NCI-H2196 (cell line): Measurements from ENCODE around the gene EHD1.
"Not testable (repeated sequence)": the region's sequence is repeated elsewhere in the genome, so short reads cannot be mapped to it uniquely, and the experiment has no call there.

ENCODE experiments used
- DNase-seq: peaks from one replicate; lab custom pipeline; 2025; ENCODE audit not compliant: unreplicated experiment; lab: John Stamatoyannopoulos, UW

EHD1 gene

DNA sequence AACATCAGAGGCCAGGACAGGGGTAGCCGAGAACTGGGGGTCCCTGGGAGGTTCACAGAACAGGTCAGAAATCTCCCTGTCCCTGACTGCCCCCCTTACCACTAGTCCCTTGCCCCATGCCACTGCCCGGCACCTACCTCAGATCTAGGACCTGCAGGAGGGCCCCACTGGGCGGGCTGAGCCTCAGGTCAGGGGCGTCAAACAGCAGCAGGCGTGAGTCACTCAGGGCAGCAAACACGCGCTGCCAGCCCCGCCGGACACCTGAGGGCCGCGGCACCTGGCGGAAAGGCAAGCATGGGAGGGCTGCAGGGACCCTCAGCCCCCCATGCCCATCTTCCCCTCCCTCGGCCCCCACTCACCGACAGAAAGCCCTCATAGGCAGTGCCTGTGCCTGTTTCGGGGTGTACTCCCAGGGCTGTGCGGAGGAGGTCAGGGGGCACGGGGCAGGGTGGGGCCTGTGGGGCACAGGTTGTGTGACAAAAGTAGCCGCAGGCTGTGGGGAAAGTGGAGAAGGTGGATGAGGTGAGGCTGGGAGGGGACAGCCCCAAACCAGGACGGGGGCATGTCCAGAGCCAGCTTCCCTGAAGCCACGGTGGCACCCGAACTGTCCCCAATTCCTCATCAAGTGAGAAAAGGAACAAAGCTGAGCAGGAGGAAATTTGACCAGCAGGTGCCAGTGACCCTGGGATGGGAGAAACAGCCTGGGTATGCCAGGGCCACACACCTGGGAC lies 45.8 kb downstream of the EHD1 start:
- DNase-seq: no peak

DNA sequence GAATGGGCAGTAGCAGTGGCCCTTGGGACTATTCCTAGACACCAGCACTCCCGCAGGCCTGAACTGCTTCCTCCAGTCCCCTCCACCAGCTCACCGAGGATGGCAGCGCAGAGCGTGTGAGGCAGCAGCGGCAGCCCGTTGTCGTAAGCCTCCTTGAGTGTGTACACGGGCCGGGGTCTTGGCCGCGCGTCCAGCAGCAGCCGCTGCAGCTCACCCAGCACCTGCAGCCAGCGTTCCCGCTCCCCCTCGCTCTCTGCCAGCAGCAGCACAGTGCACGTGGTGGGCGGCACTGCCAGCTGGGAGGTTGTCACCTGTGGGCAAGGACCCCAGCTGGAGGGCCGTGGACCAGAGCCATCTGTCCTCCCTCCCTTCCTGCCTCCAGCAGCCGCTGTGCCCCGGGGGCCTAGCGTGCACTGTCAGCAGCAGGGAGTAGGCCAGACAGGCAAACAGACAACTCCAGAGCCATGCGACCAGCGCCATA lies 47.0 kb downstream of the EHD1 start:
- DNase-seq: no peak

DNA sequence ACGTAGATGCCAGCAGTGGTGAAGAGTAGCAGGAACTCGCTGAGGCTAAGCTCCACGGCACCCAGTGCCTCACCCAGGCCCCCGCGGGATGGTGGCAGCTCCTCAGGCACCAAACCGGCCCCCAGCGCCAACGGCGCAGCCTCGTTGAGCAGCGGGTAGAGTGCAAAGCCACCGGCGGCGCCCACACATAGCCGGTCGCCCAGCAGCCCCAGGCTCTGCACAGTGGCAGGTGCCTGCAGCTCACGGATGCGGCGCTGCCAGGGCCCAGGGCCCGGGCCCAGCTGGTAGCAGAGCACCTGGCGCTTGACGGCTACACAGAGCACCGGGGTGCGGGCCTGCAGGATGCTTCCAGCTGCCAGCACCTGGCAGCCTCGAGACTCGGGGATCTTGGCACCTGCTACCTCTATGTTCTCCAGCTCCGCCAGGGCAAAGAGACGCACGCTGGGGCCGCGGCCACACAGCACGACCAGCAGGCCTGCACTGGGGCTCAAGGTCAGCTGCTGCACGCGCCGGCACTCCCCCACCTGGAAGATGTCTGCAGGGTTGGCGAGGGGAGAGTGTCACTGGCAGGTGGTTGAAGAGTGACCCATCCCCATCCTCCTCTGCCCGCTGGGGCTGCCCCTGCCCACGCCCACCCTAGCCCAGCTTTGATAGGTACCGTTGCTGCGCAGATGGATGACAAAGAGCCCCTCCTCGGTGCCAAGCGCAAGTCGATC lies 48.7 kb downstream of the EHD1 start:
- DNase-seq: no peak

DNA sequence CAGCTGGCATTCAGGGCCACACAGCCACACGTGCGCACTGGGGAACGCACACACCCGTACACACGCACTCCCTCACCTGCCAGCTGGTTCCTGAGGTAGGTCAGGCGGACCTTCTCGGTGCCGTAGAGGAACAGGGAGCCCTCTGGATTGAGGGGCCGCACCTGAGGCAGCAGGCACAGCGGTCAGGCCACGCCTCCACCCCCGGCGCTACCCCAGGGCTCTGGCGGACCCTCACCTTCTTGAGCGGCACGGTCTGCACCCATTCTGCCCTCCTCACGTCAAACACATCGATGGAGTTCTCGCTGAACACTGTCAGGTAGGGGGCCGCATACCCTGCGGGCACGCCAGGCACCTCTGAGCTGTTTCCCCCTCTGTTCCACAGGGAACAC lies 51.0 kb downstream of the EHD1 start:
- DNase-seq: no peak

DNA sequence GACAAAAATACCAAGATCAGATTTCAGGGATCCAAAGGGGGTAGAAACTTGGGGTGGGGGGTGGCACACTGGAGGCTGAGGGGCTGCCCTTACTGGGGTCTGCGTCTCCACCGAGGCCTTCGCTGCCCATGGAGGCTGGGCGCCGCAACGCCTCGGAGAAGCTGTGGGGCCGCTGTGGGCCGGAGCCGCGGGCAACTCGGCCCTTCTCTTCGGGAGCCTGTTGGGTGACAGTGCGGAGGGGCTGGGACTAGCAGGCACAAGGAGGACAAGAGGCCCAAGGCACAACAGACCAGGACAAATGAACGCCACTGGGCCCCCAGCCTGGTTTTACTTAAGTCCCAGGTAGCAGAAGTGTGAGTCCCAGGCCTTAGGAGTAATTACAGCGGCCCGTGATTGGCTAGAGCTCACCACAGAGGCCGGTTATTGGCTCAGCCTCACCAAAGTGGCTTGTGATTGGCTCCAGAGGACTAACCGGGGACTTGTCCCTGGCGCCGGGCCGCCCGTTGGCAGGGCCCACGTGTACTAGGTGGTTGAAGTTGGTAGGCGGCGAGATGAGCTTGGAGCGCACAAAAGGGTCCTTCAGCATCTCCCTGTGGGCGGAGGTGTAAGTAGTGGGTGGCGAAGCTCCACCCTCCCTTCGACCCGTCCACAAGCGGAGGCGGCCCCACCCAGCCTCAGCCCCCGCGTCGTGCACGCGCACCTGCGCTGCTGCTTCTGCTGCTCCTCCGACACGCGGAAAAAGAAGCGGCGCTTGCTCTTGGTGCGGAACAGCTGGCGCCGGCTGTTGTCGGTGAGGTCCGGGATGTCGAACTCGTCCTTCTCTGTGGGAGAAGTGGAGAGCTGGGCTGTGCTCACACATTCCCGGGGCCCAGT lies 51.6 kb downstream of the EHD1 start:
- no peak for DNase-seq

DNA sequence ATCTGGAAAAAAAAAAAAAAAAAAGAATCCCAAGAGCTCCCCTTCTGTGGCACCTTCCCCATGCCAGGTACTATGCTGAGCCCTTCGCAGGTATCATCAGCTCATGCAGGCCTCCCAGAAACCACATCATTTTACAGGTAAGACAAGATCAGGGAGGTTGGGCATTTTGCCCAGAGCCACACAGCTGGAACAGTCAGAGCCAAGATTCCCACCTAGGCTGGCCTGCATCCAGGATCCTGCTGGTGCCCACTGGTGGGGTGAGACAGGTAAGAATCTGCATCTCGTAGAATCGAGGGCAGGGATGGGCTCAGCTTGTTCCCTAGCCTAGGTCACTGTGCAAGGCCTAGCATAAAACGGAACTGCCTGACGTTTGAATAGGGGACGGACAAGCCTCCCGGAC lies 52.4 kb downstream of the EHD1 start:
- no peak for DNase-seq

DNA sequence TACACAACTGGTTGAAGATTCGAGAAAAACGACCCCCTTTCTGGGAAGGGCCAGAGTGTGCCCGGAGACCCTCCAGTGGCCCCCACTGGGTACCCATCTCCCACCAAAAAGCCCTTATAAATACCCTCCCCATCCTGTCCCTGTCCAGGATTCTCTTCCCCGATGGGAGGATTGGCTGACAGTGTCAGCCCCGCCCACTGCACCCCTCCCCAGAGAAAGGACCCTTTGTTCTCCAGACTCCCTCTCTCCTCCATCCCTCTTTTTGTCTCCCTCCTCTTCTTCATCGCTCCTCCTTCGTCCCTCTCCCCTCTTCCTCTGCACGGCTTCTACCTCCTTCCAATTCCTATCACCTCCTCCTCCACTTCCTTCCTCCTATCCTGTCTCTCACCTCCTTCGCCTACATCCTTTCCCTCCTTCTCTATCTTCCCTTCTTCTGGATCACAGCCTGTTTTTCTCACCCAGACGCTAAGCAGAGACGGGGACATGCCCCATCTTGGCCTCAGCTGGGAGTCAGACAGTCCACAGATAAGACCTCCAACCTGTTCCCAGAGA lies 54.8 kb downstream of the EHD1 start:
- DNase-seq: no peak

DNA sequence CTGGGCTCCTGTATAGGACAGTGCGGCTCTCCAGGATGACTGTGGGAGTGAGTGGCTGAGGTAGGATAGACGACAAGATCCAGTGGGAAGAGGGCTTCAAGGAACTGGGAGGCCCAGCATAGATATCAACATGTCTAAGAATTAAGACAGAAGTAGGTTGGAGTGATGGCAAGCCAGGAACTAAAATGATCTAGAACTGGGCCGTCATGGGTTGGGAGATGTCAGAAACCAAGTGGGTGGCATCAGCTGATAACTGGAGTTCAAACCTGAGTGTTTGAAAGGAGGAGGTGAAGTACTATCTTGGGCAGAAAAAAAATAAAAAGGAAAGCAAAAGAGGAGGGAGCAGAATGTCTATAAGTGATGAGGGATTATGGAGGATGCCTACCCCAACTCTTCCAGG lies 60.9 kb downstream of the EHD1 start:
- no peak for DNase-seq

DNA sequence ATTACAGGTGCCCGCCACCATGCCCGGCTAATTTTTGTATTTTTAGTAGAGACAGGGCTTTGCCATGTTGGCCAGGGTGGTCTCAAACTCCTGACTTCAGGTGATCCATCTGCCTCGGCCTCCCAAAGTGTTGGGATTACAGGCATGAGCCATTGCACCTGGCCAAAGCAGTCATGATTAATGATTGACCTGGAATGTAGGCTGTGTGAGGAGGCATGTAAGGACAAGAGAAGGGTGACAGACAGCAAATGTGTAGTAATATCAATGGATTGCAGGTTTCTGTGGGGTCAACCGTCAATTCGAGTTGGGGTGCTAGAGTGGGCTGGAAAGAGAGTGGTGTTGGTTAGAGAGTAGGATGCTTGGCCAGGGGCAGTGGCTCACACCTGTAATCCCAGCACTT lies 63.0 kb downstream of the EHD1 start:
- DNase-seq: not testable (repeated sequence)

DNA sequence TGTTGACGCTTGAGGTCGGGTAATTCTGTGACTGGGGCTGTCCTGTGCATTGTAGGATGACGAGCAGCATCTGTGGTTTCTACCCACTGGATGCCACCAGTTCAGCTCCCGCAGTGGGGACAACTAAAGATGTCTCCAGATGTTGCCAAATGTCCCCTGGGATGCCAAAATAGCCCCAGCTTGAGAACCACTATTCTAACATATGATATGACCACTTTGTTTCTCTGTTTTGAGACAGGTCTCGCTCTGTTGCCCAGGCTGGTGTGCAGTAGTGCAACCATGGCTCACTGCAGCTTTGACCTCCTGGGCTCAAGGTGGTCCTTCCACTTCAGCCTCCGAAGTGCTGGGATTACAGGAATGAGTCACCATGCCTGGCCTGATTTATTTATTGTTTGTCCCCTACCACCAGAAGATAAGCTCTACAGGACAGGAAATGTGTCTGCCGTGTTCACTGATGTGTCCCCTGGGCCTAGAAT lies 63.7 kb downstream of the EHD1 start:
- no peak for DNase-seq

DNA sequence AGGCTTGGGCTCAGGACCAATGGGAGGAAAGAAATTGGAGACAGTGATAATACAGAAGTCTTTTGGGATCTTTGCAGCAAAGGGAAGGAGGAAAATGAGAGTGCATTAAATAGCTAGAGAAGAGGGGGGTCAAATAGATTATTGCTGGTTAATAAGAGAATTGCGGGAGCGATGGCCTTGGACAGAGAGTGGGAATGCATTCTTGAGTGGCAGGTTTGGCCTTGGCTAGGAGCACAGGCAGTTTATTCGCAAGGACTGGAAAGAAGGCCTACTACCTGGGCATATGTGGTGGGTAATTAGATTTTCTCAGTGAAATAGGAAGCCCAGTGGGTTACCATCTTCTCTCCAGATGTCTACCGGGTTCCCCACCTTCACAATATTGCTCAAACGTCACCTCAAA lies 64.6 kb downstream of the EHD1 start:
- DNase-seq: no peak

DNA sequence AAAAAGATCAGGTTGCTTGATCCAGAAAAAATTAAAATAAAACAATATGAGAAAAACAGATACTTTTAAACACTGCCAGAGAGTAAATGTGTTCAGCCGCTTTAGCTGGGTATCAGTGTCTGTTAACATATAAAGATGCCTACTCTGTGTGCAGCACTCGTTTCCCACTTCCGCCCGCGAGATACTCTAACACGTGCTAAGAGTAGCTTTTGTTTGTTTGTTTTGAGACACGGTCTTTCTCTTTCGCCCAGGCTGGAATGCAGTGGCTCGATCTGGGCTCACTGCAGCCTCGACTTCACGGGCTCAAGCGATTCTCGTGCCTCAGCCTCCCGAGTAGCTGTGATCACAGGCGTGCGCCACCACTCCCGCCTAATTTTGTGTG lies 67.5 kb downstream of the EHD1 start:
- peak; percentile 81 for DNase-seq

DNA sequence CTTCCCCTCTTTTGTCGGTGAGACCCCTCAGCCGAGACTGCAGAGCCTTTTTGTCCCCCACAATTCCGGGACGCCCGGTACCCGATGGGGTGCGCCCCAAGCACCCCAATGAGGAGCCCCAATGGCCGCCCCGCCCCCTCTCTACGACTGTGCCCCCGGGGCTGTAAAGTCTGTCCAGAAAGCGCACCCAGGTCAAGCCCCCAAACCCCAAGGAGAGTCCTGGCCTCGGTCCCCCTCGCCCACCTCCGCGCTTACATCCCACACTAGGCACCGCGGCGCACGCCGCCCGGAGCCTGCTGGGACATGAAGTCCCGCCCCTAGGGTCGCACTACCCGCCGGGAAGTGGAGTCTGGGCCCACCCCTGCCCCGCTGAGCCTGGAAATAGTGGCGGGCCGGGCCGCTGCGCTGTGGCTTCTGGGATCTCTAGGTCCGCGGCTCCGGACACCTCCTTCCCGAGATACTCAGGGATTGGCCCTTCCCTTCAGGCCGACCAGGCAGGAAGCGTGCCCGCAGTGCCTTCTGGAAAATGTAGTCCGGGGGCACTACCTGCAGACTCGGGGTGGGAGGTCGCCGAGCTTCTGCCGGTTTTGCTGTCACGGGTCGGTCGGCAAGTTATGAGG lies 68.0 kb downstream of the EHD1 start, which contains the start of gene MEN1:
Gene MEN1 (minus strand): TSS at position 281 of the 620 bp plus-strand sequence. CDS start 442 bp downstream, outside the sequence.
- DNase-seq: peak; percentile 97

DNA sequence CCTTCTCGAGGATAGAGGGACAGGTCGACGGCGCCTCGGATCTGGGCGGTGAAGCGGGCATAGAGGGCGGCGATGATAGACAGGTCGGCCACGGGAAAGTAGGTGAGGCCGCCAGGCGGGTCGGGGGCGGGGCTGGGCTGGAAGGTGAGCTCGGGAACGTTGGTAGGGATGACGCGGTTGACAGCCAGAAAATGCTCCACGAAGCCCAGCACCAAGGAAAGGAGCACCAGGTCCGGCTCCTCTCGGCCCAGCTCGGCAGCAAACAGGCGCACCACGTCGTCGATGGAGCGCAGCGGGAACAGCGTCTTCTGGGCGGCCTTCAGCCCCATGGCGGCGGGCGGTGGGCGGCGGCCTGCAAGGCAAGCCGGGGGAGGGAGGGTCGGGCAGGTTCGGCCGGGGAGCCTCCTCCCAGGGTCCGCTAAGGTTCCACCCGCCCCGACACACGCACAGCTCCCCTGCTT lies 68.6 kb downstream of the EHD1 start:
- peak; percentile 36 for DNase-seq

DNA sequence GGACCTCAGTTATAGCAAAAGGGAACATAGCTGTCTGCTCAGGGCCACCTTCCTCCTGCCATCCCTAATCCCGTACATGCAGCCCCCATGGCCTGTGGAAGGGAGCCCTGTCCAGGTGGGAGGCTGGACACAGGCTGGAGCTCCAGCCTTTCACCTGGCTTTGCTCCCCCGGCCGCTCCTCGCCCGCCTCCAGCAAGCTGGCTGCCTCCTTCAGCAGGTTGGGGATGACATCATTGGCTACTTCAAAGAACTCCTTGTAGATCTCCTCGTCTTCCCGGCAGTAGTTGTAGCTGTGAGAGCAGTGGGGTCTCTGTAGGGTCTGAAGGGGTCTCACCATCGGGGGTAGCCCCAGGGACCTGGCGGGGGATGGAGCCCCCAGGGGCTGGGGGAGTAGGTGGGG lies 72.9 kb downstream of the EHD1 start:
- no peak for DNase-seq

DNA sequence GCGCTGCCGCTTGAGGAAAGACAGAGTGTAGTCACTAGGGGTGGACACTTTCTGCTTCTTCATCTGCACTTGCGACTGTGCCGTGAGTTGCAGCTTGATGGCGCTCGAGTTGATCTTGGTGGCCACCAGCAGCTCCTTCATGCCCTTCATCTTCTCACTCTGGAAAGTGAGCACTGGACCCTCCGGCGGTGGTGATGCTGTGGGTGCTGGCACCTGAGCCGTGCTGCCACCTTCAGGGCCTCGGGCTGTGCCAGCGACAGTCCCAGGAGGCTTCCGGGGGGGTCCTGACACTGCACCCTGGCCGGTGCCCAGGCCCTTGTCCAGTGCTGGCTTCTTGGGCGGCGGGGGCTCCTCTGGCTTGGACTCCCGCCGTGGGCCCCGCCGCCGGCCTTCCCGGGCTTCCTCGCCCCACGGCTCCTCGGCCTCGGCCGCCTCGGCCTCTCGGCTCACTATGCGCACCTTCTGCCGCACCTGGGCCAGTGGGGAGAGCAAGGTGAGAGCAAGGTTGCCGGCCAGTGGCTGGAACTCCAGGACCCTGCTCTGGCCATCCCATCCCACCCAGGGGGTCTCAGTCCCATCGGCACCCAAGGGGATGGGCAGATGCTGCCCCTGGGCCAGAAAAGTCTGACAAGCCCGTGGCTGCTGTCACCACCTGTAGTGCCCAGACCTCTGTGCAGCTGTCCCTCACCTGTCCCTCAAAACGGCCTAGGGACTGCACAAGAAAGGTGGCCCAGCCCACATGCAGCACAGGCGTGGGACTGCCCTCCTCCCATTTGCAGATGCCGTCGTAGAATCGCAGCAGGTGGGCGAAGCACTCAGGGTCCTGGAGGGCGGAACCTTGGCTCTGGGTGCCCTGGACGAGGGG lies 73.8 kb downstream of the EHD1 start:
- DNase-seq: no peak

DNA sequence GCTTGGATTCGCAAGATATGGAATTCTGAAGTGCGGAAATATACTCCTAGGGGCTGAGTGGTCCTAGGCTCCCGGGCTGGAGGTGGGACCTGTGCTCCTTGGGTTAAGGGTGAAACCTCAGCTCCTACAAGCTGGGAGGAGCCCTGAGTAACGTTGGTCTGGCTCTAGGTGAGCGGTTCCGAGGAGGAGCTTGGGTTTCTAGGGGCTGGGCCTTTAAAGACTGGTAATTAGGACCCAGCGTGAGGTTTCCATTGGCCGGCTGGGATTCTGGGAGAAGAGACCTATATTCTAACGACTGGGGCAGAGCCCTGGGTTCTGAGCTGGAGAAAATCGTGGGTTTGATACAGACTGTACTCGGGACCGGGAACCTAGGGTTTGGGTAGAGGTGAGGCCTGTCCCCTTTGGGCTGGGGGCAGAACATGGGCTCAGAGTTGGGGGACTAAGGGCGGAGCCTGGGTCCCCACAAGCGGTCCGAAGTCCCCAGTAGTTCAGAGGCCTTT lies 74.5 kb downstream of the EHD1 start:
- peak; percentile 59 for DNase-seq

DNA sequence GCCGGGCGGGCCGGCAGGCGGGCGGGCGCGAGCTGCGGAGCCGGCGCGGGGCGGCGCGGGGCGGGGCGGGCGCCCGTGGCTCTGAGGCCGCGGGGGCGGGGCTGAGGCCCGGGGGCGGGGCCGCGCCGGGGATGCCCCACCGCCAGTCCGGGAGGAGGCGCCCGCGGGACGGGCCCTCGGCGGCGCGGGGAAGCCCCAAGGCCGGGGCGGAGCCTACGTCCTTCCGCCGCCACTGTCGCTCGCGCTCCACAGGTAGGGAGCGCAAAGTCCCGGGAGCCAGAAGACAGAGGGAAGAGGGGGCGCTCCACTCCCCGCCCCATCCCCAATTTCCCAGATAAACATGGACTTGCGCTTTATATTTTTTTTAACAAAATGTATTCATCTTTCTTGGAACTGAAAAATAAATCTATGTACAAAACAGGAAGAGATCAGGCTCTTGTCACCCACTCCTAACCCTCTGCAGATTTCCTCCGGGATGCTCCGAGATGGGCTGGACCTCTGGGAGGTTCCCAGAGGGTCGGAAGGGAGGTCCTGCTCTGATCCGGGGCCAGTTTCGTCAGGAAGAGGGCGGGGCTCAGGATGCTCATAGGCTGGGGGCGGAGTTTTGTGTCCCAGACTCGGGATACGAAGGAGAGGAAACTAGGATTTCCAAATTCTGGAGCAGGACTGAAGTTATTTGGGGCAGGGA lies 75.1 kb downstream of the EHD1 start, which contains the start of gene MAP4K2:
Gene MAP4K2 (minus strand): TSS at position 57 of the 688 bp plus-strand sequence. CDS start 65 bp downstream, outside the sequence.
- DNase-seq: peak; percentile 93
